GM18502 (cell line): ENCODE measurements around the gene CTNND2.
"Not testable (repeated sequence)": the region's sequence is repeated elsewhere in the genome, so short reads cannot be mapped to it uniquely, and the experiment has no call there.

Experiments
- ATAC-seq: cut with Tn5 transposase; IDR thresholded peaks from one replicate; pipeline ENCODE4 v1.9.1; 2021; ENCODE audit warnings: mild to moderate bottlenecking; ENCODE audit not compliant: unreplicated experiment, poor library complexity

The CTNND2 gene

GRCh38 chr5:11023945-11024344 is 880.3 kb downstream of the CTNND2 start:
- ATAC-seq = no peak

DNA sequence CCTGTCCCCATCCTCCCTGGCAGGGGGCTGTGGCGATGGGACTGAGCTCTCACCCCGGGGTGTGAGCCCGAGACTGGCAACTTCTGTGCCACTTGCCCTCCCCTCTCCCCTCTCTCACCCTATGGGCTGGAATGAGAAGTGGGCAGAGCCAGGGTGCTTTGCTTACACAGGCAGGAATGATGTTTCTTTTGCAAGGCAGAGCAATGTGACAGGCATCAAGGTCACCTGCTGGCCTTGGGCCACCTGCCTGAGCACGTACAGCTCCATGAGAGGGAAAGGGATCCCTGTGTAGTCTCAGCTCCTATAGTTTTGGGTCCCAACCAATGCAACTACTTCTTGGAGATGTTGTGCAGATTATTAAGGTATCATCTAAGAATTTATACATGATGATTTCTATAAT is 890.5 kb downstream of the CTNND2 start:
- ATAC-seq = no peak

- no peak for ATAC-seq
Measured at GRCh38 chr5:11012295-11012694, 892.0 kb downstream of the CTNND2 start.

DNA sequence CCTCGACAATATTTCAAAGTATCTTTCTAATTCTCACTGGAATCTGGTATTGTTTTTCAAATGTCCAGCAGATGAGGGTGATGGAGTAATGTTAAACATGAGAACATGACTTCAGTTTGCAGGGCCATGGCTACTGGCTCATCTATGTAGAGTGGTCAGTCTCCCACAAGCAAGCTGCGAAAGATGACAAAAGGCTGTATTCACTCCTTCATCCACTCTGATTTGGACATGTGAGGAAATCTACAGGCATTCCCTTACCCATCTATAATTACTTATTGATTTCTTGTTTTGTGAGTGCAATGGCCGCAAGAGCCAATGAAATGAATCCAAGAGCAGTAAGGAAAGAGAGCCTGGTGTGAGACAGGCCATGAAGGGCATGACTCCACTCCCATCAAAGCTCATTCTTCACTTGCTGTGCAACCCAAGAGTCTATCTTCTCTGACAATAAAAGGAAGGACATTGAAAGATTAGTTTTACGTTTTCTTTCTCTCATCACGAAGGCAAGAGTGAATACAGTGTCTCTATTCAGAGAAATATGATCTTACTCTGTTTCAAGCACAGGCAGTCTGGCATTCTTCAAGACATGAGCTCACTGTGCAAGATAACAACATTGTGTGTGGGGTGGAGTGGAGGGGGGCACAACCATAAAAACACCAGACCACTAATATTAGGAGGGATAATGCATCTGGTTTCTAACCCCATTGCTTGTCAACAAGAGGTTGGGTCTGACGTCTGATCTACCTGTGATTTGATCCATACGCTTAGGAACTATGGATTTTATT is 893.6 kb downstream of the CTNND2 start:
- ATAC-seq = no peak

DNA sequence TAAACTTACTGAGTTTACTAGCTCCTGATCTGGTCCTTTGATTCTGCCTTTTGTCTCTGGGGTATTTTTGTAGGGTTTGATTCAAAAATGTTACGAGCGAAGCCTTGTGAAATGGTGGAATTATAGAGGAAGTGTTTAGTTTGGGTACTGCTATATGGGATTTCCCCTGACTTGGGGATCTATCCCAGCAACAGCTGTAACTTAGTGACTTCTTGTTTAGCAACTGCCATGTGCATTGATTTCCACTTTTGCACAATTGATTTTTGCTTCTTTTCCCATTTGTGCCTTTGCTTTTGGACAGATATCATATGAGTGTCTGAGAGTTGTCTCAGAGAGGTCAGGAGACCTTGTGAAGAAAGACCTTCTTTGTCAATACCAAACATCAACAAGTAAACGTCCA is 894.7 kb downstream of the CTNND2 start:
- no peak for ATAC-seq

DNA sequence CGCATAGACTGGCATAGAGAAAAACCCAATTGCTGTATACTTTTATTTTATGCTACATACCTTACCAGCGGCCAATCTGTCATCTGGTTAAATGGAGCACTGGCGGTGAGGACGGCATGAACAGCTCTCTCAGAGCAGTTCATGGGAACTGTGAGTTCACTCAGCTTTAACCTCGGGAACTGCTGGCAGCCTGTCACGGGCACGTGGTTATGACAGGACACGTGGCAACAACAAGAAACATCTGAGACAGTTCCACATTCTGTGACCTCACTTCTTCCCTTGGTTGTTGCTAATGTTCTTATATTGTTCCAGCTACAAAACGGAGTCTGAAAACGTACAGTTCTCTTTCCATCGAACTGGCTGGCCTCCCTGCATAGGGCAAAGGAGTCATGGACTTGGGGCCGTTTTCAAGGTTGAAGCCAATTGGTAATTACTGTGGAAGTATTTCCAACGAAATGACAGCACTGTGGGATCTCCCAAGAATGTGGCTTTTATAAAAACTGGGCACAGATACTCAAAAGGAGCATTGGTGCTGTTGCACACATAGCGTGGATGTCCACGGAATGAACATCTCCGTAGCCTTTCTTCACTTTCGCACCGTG is 896.9 kb downstream of the CTNND2 start:
- no peak for ATAC-seq

DNA sequence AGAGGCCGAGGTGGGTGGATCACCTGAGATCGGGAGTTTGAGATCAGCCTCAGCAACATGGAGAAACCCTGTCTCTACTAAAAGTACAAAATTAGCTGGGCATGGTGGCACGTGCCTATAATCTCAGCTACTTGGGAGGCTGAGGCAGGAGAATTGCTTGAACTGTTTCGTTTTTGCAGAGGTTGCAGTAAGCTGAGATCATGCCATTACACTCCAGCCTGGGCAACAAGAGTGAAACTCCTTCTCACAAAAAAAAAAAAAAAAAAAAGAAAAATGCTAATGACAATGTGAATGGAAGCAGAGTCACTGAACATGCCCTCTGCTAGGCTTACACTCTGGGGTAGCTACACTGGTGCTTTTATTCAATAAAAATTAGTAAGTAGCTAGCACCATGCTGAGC is 899.7 kb downstream of the CTNND2 start:
- not testable (repeated sequence) for ATAC-seq

- ATAC-seq = no peak
Measured at GRCh38 chr5:11000515-11001353, 903.5 kb downstream of the CTNND2 start.

GRCh38 chr5:10999714-11000113 is 904.5 kb downstream of the CTNND2 start:
- ATAC-seq = no peak

- no peak for ATAC-seq
Measured at GRCh38 chr5:10995891-10996290, 908.4 kb downstream of the CTNND2 start.

- ATAC-seq = no peak
Measured at GRCh38 chr5:10994091-10994986, 909.9 kb downstream of the CTNND2 start.

GRCh38 chr5:10990634-10991033 is 913.6 kb downstream of the CTNND2 start:
- ATAC-seq = no peak

- no peak for ATAC-seq
Measured at GRCh38 chr5:10989577-10990263, 914.5 kb downstream of the CTNND2 start.

DNA sequence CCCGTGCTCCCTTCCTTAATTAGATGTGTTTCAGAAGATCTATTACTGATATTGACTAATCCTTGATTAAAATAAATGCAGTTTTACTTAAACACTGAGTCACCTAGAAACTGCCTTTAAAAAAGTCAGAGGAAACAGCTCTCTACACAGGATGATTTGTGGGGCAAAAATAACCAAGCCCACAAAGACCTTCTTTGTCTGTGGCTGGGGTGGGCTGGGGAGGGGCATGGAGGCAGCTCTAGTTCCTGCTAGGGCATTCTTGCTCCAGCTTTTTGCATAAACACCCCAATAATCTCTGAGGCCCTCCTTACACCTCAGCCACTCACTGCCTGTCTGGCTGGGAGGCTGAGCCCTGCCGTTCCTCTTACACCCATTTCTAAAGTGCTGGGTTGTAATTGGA is 915.6 kb downstream of the CTNND2 start:
- no peak for ATAC-seq

- peak; percentile 94 for ATAC-seq
Measured at GRCh38 chr5:10987925-10988504, 916.2 kb downstream of the CTNND2 start.

- ATAC-seq = no peak
Measured at GRCh38 chr5:10987276-10987924, 916.8 kb downstream of the CTNND2 start.

GRCh38 chr5:10985721-10986110 is 918.5 kb downstream of the CTNND2 start:
- peak; percentile 67 for ATAC-seq

GRCh38 chr5:10985091-10985720 is 919.0 kb downstream of the CTNND2 start:
- no peak for ATAC-seq
